KOPT-K1 (cell line): Measurements from ENCODE around the gene TRIM2.

Experiments
- H3K27ac ChIP-seq: fragments of 200-600 bp; sonication (generic); 2 replicates; pipeline ENCODE4 v1.5.1; 2016; ENCODE audit warnings: antibody characterized with exemption, mild to moderate bottlenecking, low read depth, low read length; ENCODE audit not compliant: poor library complexity, severe bottlenecking
- H3K36me3 ChIP-seq: fragments of 200-600 bp; sonication (generic); 2 replicates; pipeline ENCODE4 v1.5.1; 2017; ENCODE audit warnings: antibody characterized with exemption, mild to moderate bottlenecking, low read length, moderate library complexity; ENCODE audit not compliant: insufficient read depth
- H3K9me3 ChIP-seq: fragments of 200-600 bp; sonication (generic); 2 replicates; pipeline ENCODE4 v1.5.1; 2017; ENCODE audit warnings: antibody characterized with exemption, low read length, mild to moderate bottlenecking; ENCODE audit not compliant: insufficient read depth, poor library complexity, severe bottlenecking

TRIM2 gene

DNA sequence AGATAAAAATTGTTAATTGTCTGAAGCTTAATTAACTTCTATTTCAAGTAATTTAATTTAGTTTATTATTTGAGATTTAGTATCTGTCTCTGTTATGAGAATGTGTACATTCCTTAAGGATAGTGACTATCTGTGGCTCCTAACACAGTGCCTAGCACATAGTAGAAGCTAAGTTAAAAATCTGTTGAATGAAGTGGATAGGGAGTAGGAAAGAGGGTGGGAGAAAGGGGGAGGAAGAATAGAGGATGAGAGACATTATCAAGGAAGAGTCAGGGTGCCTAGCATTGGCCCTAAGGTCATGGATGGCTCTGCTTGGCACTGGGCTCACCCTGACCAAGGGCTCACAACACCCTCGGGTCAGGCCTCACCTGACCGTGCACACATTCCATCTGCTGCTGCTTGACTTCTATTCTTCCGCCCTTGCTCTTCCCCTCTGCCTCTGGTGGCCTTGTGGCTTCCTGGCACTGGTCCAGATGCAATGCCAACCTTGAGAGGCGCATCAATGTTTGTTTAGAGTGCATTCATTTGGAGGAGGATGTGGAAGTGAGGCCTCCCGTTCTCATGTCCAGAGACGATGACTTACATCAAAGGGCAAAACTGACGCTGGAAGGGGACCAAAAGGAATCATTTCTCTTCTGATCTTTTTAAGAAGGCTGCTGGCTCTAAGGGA lies 42.3 kb downstream of the TRIM2 start:
- Histone ChIP-seq H3K9me3 (no peaks in the 10 kb centered on the region), H3K27ac (no peak overlapping the region), H3K36me3 (no peaks in the 10 kb centered on the region)

DNA sequence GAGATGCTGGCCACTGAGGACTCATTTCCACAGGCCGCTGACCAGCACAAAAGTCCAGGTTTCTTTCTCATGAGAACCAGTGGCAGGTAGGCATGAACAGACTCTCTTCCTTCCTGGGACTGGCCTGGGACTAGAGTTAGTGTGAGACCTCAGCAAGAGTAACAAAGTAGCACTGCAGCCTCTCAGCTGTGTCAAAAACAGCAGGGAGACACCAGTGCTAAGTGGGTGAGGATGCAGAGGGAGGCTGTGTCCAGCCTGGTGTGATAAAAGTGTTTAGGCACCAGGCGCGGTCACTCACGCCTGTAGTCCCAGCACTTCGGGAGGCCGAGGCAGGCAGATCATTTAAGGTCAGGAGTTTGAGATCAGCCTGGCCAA lies 42.9 kb downstream of the TRIM2 start:
- H3K27ac ChIP-seq, result no peak overlapping the region
- no peaks in the 10 kb centered on the region for H3K36me3 ChIP-seq
- H3K9me3 ChIP-seq, result no peaks in the 10 kb centered on the region

DNA sequence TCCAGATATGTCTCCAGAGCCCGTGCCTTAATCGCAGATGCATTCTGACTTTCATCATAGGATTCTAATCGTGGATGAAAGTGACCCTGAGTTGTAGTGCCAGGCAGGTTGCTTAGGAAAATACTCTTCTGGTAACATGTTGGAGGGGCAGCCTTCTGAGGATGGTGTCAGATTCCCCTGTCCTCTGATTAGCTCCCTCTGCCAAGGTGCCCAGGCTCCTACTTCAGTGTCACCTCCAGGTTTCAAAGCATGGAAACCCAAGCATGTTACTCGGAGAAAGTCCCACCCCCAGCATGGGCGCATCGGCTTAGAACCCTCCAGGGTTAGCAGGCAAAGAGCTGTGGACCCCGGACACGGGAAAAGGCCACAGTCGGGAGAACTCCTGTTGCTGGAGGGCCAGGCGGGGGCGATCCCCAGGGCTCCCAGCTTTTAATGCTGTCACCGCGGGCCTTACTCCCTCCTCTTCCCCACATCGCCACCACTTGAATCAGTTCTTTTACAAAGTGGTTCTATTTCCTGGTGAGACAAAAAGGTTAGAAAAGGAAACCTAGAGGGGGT lies 44.5 kb downstream of the TRIM2 start:
- Histone ChIP-seq H3K27ac (peak overlapping the region; percentile 63), H3K9me3 (no peaks in the 10 kb centered on the region), H3K36me3 (no peaks in the 10 kb centered on the region)

DNA sequence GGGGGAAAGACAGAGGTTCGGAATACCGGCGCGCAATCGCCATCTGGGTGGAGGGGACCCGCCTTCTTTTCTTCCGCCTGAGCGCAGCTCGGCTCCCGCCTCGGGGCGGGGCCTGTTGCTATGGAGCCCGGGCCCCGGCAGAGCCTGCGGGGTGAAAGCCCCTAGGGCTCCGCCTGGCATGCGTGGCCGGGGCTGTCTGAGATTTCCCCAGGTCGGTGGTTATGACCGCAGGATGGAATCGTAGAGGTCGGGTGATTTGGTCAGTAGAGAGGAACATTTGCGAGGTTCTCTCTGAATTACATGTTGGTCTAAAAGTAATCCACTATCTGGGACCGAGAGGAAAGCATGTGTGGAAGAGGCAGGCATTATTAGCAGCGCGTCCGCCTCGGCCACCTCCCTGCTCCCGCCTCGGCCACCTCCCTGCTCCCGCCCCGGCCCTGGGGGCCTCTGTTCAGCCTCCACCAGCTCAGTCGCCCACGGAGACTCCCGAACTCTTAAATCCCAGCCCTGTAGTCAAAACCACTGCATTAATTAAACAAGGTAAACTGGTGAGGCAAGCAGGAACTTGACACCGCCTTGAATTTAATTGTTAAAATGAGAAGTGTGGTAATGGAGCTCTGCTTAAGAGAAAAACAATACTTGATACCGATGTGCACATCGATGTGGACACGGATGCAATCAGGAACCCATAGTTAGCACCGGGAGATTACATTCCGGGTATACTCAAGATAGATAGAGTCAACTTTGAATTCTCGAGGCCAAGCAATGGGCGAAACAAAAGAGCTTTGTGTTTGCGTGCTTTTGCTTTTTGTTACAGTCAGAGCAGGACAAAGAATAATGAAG lies 45.2 kb downstream of the TRIM2 start:
- Histone ChIP-seq H3K27ac (peak overlapping the region; percentile 63), H3K36me3 (no peaks in the 10 kb centered on the region), H3K9me3 (no peaks in the 10 kb centered on the region)

DNA sequence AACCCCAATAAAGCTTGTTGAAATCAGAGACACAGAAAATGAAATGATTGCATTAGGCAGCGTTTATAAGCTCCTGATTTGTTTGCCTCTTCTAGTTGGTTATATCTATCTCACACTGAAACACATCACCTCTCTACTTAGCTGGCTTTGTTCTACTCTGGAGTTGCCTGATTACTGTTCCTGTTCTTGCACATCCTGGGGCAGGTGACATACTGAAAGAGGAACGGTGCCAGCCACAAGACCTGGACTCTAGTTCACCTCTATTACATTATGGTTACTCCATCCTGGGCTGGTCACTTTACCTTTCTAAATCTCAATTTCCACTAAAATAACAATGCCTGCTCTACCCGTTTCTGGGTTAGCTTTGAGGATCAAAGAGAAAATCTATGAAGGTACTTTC lies 47.9 kb downstream of the TRIM2 start:
- Histone ChIP-seq H3K36me3 (no peaks in the 10 kb centered on the region), H3K27ac (no peak overlapping the region), H3K9me3 (no peaks in the 10 kb centered on the region)

DNA sequence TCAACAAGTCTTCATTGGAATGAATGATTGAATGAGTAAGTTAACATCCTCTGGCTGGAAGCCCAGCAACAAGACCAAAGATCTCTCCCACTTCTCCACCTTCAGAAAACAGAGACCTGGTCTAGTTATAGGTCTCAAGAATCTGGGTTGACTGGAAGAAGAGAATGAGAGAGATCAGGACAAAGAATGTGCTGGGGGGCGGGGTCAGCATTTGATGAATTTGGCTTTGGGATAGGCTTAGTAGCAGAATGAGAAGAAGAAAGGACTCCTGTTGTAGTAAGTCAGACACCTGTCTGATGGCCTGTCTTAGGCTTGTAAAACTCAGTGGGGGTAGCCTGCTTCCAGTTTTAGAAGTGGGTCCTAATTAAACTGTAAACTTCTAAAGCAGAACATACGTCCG lies 51.0 kb downstream of the TRIM2 start:
- Histone ChIP-seq H3K36me3 (no peaks in the 10 kb centered on the region), H3K9me3 (no peaks in the 10 kb centered on the region)

DNA sequence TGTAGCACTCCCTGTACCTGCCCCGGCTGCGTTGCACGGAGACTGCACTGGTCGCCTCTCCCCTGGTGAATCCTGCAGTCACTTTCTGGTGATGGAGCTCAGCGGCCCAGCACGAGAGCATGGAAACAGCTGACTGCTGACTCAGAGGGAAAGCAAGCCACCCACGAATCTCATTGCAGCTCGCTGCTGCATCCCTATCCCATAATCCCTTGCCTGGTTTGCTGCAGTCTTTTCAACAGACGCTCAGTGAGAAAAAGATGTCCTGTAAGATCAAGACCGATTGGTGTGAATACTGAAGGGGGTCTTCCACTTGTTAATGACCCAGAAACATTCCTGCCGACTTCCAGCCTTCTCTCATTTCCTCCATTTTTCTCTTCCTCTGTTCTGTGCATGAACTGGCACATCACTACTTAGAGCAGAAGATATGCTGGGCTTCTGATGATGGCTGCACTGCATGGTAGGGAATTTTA lies 52.9 kb downstream of the TRIM2 start:
- H3K36me3 ChIP-seq, result no peaks in the 10 kb centered on the region
- peaks cover 8% of the 10 kb centered on the region for H3K9me3 ChIP-seq
- H3K27ac ChIP-seq, result no peak overlapping the region

More for the DNA sequence above, 51.0 kb downstream of the TRIM2 start:
- no peak overlapping the region for H3K27ac ChIP-seq

DNA sequence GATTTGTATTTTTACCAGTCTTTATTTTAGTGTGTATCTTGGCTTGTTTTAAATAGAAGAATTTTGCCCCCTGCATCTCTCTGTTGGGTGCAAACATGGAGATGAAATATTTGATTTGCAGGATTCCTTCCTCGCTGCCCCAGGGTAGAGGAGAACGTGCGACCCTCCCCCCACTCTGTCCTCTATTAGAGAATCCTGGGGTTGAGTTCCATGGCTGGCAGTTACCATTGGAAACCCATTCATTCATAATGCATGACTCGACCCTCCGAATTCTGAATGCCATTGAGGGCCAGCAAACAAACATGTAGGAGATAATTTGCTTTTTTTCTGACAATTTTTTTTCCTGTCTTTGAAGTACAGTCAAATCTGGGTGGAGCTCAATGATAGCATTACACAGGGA lies 53.7 kb downstream of the TRIM2 start:
- Histone ChIP-seq H3K36me3 (no peaks in the 10 kb centered on the region), H3K9me3 (peaks cover 9% of the 10 kb centered on the region), H3K27ac (no peak overlapping the region)

DNA sequence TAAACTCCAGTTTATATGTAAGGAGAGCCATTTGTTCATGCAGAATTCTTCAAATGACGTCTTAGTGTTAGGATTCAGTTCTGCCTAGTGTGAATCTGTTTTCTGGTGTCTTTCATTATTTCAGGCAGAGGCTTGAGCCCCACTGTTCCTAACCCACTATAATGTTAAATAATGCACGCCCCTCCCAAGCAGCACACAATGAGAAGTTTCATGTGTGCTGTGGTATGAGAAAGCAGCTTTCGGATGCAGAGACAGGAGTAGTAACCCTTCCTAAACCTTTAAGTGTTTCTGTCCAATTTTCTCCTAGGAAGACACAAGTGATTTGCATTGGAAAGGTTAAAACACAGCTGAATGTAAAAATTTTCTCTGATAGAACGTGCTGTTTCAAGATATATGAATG lies 54.5 kb downstream of the TRIM2 start:
- H3K9me3 ChIP-seq, result peaks cover 9% of the 10 kb centered on the region
- H3K36me3 ChIP-seq, result no peaks in the 10 kb centered on the region
- no peak overlapping the region for H3K27ac ChIP-seq

DNA sequence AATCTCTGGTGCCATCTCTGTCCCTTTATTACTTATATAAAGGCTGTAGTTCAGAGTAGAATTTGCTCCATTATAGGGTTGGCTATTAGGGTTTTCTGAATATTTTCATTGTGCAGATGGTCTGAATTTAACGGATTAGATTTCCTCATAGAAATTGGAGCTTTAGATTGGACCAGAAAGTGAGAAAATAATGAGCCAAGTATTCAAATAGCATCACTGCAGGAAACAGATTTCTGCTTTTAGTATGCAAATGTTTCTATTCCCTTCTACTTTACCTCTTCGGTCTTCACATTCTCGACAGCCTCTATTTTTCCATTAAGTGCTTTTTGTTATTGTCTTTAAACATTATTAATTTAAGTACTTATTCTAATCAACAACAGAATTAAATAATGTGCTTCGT lies 55.4 kb downstream of the TRIM2 start:
- no peak overlapping the region for H3K27ac ChIP-seq
- H3K36me3 ChIP-seq, result no peaks in the 10 kb centered on the region
- H3K9me3 ChIP-seq, result peaks cover 9% of the 10 kb centered on the region

DNA sequence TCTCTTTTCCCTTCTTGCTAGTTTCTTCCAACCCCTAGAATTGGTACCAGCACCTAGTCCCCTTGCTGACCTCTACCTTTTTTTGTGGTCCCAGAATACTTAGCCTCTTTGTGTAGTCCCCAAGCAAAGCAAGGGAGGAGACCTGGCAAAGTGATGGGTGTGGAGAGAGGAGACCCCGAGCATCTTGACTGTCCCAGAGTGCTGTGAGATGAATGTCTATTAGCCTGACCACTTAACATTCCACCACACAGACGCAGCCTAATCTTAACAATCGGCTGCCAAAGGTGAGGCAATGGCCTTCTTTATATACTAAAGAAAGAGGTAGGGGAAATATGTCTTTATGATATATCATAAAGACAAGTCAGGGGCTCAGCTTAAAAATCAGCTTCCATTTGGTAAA lies 55.9 kb downstream of the TRIM2 start:
- H3K27ac ChIP-seq, result no peak overlapping the region
- no peaks in the 10 kb centered on the region for H3K36me3 ChIP-seq
- peaks cover 9% of the 10 kb centered on the region for H3K9me3 ChIP-seq

DNA sequence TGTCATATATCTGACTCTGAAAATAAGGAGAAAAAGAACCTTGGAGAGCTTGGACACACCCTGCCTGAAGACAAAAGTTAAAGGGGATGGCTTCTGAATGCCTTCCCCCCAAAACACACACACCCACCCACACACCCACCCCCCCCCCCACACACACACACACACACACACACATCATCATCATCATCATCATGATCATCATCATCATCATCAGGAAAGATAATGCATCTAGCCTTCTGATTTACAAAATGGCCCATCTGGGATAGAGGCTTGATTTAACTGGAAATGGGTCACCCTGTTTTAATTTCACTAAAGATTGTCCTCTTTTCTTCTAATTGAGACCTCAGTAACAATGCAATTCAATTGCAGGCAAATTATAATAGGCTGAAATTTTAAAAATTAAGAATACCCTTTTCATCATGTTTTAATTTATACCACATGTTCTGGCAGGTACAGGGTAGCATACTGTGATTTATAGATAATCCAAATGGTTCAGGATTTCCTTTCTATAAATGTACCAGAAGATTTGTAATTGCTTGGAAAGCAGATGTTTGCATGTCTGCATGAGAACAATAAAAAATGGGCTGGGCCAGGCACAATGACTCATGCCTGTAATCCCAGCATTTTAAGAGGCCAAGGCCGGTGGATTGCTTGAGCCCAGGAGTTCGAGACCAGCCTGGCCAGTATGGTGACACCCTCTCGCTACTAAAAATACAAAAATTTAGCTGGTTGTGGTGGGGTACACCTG lies 56.5 kb downstream of the TRIM2 start:
- H3K9me3 ChIP-seq, result peaks cover 9% of the 10 kb centered on the region
- H3K27ac ChIP-seq, result no peak overlapping the region
- no peaks in the 10 kb centered on the region for H3K36me3 ChIP-seq

DNA sequence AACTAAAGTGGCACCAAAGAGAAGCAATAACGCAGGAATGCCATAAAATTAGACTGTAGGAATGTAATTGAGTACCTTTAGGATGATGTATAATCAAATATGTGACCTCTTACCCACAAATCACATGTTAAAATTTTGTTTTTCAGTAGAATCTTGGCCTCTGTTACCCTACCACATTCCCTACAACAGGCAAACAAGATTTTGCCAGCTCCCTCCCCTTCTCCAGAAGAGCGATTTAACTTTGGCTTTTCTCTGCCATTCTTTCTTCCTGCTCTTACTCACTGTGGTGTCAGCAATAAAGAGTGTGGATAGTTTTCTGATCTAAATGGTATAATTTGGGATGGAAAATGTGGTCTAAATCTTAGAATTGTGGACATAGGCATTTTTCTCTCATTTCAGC lies 57.2 kb downstream of the TRIM2 start:
- Histone ChIP-seq H3K36me3 (no peaks in the 10 kb centered on the region), H3K27ac (no peak overlapping the region), H3K9me3 (peaks cover 9% of the 10 kb centered on the region)

DNA sequence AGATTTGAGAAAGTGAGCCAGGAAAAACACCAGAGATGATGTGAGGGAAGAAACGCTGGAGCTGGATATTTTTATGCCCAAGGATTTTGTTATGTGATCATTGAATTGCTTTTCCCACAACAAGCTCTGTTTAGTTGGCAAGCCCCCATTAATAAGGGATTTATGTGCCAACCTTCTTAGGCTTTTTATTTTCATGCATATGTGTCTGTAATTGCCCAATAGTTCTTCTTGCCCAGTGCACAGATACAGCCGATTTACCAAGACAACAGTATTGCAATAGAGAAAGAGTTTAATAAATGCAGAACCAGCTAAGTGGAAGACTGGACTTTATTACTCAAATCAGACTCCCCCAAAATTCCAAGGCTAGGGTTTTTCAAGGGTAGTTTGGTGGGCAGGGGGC lies 57.7 kb downstream of the TRIM2 start:
- H3K27ac ChIP-seq, result no peak overlapping the region

More for the DNA sequence above, 57.7 kb downstream of the TRIM2 start:
- peaks cover 9% of the 10 kb centered on the region for H3K9me3 ChIP-seq
- H3K36me3 ChIP-seq, result no peaks in the 10 kb centered on the region
